ENCODE results near the gene DDX27. TPM values are rescaled to one million over a fixed set of nuclear protein-coding genes. Genes with fewer than 3 reads are reported as not detected.
A peak's percentile ranks its signal among the peaks of the same experiment; 100 is the strongest.

DDX27 gene
- total RNA-seq, 1 donor, result 34.0 TPM

GRCh38 chr20:49285813-49286494, 66.7 kb downstream of the DDX27 start:
- peaks cover 15% of the 10 kb centered on the region for H3K9me3 ChIP-seq (ENCODE audit: low read depth, low read length)
- H3K79me2 ChIP-seq (ENCODE audit: insufficient read depth, low read length), result peaks cover 62% of the 10 kb centered on the region
- DNase-seq (ENCODE audit: insufficient read length, low spot score, missing footprints), result no peak
- H3K27me3 ChIP-seq (ENCODE audit: insufficient read depth, low read length), result no peaks in the 10 kb centered on the region
- no peak overlapping the region for H2AFZ ChIP-seq (ENCODE audit: low read length)
- H3K4me1 ChIP-seq (ENCODE audit: insufficient read depth, low read length), result peaks cover 54% of the 10 kb centered on the region
- H3K4me2 ChIP-seq (ENCODE audit: insufficient read depth, low read length), result peak overlapping the region; percentile 37
- TF ChIP-seq, protein P1, sequence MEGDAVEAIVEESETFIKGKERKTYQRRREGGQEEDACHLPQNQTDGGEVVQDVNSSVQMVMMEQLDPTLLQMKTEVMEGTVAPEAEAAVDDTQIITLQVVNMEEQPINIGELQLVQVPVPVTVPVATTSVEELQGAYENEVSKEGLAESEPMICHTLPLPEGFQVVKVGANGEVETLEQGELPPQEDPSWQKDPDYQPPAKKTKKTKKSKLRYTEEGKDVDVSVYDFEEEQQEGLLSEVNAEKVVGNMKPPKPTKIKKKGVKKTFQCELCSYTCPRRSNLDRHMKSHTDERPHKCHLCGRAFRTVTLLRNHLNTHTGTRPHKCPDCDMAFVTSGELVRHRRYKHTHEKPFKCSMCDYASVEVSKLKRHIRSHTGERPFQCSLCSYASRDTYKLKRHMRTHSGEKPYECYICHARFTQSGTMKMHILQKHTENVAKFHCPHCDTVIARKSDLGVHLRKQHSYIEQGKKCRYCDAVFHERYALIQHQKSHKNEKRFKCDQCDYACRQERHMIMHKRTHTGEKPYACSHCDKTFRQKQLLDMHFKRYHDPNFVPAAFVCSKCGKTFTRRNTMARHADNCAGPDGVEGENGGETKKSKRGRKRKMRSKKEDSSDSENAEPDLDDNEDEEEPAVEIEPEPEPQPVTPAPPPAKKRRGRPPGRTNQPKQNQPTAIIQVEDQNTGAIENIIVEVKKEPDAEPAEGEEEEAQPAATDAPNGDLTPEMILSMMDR (IDR thresholded peaks at IDR 0.05; ENCODE audit: extremely low read depth, low read depth, low read length), result no peak
- H3K4me3 ChIP-seq (ENCODE audit: insufficient read depth, low read length), result peak overlapping the region; percentile 36
- peaks cover 99% of the 10 kb centered on the region for H3K36me3 ChIP-seq (ENCODE audit: insufficient read depth, low read length)
- H4K20me1 ChIP-seq (ENCODE audit: insufficient read depth, low read length), result peaks cover 99% of the 10 kb centered on the region
- no peak overlapping the region for H3K27ac ChIP-seq (ENCODE audit: low read depth, low read length)

GRCh38 chr20:49286689-49287551, 67.7 kb downstream of the DDX27 start:
- TF ChIP-seq, protein P1 (IDR thresholded peaks at IDR 0.05; ENCODE audit: extremely low read depth, low read depth, low read length), result no peak
- Histone ChIP-seq H3K4me3 (ENCODE audit: insufficient read depth, low read length) (peak overlapping the region; percentile 36), H3K4me1 (ENCODE audit: insufficient read depth, low read length) (peaks cover 49% of the 10 kb centered on the region), H4K20me1 (ENCODE audit: insufficient read depth, low read length) (peaks cover 96% of the 10 kb centered on the region), H3K9me3 (ENCODE audit: low read depth, low read length) (peaks cover 13% of the 10 kb centered on the region), H3K79me2 (ENCODE audit: insufficient read depth, low read length) (peaks cover 53% of the 10 kb centered on the region), H3K27me3 (ENCODE audit: insufficient read depth, low read length) (no peaks in the 10 kb centered on the region), H2AFZ (ENCODE audit: low read length) (no peak overlapping the region), H3K36me3 (ENCODE audit: insufficient read depth, low read length) (peaks cover 96% of the 10 kb centered on the region), H3K4me2 (ENCODE audit: insufficient read depth, low read length) (peak overlapping the region; percentile 37), H3K27ac (ENCODE audit: low read depth, low read length) (peak overlapping the region; percentile 58)
- DNase-seq (ENCODE audit: insufficient read length, low spot score, missing footprints), result no peak

DNA sequence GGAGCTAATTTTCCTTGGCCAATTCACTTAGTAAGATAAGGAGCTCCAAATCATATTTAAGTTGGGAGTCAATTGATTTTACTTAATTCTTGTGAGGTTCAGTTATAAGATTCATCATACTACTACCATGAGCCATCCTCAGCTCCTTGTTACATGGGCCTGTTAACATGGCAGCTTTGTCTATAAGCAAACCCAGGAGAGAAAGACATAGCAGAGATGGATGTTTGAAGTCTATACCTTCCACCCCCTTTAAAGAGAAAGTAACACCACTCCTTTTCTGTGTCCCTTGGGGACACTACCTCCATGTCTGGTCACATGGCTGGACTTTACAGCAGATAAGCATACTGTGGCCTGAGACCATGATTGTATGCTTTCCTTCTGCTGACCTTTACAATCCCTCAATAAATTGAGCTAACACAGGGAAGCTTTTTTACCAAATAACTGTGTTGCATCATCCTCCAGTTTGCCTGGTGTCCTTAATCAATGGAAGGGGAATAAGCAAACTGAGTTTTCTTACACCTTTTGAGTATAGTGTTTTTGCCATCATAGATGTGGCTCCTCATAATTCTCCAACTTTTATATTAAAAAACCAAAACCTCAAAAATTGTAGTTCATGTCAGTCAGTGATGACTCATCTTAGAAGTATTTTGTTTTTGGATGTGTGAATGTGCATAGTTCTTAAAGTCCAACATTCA, 68.5 kb downstream of the DDX27 start:
- TF ChIP-seq, protein P1 (IDR thresholded peaks at IDR 0.05; ENCODE audit: extremely low read depth, low read depth, low read length), result no peak
- Histone ChIP-seq H3K4me3 (ENCODE audit: insufficient read depth, low read length) (no peak overlapping the region), H3K27me3 (ENCODE audit: insufficient read depth, low read length) (no peaks in the 10 kb centered on the region), H3K36me3 (ENCODE audit: insufficient read depth, low read length) (peaks cover 88% of the 10 kb centered on the region), H3K9me3 (ENCODE audit: low read depth, low read length) (peaks cover 13% of the 10 kb centered on the region), H3K4me1 (ENCODE audit: insufficient read depth, low read length) (peaks cover 42% of the 10 kb centered on the region), H4K20me1 (ENCODE audit: insufficient read depth, low read length) (peaks cover 88% of the 10 kb centered on the region), H3K79me2 (ENCODE audit: insufficient read depth, low read length) (peaks cover 45% of the 10 kb centered on the region), H2AFZ (ENCODE audit: low read length) (no peak overlapping the region), H3K4me2 (ENCODE audit: insufficient read depth, low read length) (peak overlapping the region; percentile 38), H3K27ac (ENCODE audit: low read depth, low read length) (peak overlapping the region; percentile 58)
- peak; percentile 53 for DNase-seq (ENCODE audit: insufficient read length, low spot score, missing footprints)

All from osteoblast (primary cell).